ENCODE data around the gene CACNA1G. TPM values are rescaled to one million over a fixed set of nuclear protein-coding genes. Genes with fewer than 3 reads are reported as not detected.

Gene CACNA1G
- polyA plus RNA-seq, 3 donors from 2014 or later = not detected

Other genes with a start within 250 kb of the CACNA1G start
- 10 to 100 TPM in 1 of 3 donors, 1 to 10 TPM in 2; 6.8 to 17.4 (median 7.1) TPM for gene XYLT2, start 214.6 kb upstream of the CACNA1G start, polyA plus RNA-seq
- gene MRPL27, start 187.5 kb upstream of the CACNA1G start, polyA plus RNA-seq = 10 to 100 TPM; 47.8 to 69.1 (median 49.4) TPM
- gene EME1, start 187.5 kb upstream of the CACNA1G start, polyA plus RNA-seq = under 1 TPM in 2 of 3 donors, not detected in 1; 0.47 to 0.85 TPM
- 10 to 100 TPM; 16.8 to 30.3 (median 23.9) TPM for gene LRRC59, start 163.2 kb upstream of the CACNA1G start, polyA plus RNA-seq
- gene ACSF2, start 134.5 kb upstream of the CACNA1G start, polyA plus RNA-seq = 10 to 100 TPM in 1 of 3 donors, 1 to 10 TPM in 2; 4.8 to 11.1 (median 5.4) TPM
- not detected for gene CHAD, start 91.8 kb upstream of the CACNA1G start, polyA plus RNA-seq
- gene RSAD1, start 81.9 kb upstream of the CACNA1G start, polyA plus RNA-seq = 10 to 100 TPM; 50.5 to 54.2 (median 54.1) TPM
- under 1 TPM in 1 of 3 donors, not detected in 2; 1.00 TPM for gene MYCBPAP, start 52.3 kb upstream of the CACNA1G start, polyA plus RNA-seq
- not detected for gene EPN3, start 28.0 kb upstream of the CACNA1G start, polyA plus RNA-seq
- gene SPATA20, start 13.5 kb upstream of the CACNA1G start, polyA plus RNA-seq = 10 to 100 TPM in 1 of 3 donors, 1 to 10 TPM in 2; 9.8 to 23.0 (median 9.9) TPM
- gene ABCC3, start 74.2 kb downstream of the CACNA1G start, polyA plus RNA-seq = 1 to 10 TPM in 1 of 3 donors, under 1 TPM in 1, not detected in 1; 0.52 to 1.2 TPM
- 1 to 10 TPM; 2.3 to 6.8 (median 4.0) TPM for gene ANKRD40, start 147.2 kb downstream of the CACNA1G start, polyA plus RNA-seq
- gene LUC7L3, start 158.9 kb downstream of the CACNA1G start, polyA plus RNA-seq = 10 to 100 TPM; 29.2 to 77.8 (median 30.0) TPM
- gene ANKRD40CL, start 206.8 kb downstream of the CACNA1G start, polyA plus RNA-seq = not detected

All from immature natural killer cell (primary cell).